ENCODE measurements around the gene ERC2.

DNA sequence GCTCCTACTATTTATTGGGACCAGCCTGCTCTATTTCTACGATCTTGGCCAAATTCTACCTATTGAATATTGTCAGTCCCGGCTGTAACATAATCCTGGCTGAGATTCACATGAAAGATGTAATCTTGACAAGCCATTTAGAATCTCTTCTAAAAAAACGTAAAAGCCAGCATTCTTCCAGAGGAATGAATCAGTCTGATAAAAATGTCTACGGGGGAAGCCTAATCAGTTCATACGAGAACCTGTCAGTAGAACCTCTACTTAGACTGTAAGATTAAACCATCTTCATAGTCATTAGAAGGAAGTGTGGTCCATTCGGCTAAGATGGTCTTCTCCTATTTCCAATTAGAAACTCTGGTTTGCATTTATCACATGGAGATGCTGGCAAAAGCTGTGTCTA, 833.9 kb downstream of the ERC2 start:
- TF ChIP-seq, protein P1, sequence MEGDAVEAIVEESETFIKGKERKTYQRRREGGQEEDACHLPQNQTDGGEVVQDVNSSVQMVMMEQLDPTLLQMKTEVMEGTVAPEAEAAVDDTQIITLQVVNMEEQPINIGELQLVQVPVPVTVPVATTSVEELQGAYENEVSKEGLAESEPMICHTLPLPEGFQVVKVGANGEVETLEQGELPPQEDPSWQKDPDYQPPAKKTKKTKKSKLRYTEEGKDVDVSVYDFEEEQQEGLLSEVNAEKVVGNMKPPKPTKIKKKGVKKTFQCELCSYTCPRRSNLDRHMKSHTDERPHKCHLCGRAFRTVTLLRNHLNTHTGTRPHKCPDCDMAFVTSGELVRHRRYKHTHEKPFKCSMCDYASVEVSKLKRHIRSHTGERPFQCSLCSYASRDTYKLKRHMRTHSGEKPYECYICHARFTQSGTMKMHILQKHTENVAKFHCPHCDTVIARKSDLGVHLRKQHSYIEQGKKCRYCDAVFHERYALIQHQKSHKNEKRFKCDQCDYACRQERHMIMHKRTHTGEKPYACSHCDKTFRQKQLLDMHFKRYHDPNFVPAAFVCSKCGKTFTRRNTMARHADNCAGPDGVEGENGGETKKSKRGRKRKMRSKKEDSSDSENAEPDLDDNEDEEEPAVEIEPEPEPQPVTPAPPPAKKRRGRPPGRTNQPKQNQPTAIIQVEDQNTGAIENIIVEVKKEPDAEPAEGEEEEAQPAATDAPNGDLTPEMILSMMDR (IDR thresholded peaks at IDR 0.05; ENCODE audit: low read length) = no peak
- TF ChIP-seq EZH2 (IDR thresholded peaks at IDR 0.05; ENCODE audit: borderline replicate concordance, low read length) = no peak
